Activated CD8-positive, alpha-beta memory T cell treated with anti-CD3 and anti-CD28 coated beads for 24 hours (primary cell): Measurements from ENCODE around the gene SF3B2.
A peak's percentile ranks its signal among the peaks of the same experiment; 100 is the strongest.
"Not testable (repeated sequence)": the region's sequence is repeated elsewhere in the genome, so short reads cannot be mapped to it uniquely, and the experiment has no call there.

Experiments used
- DNase-seq: peaks from one replicate; pipeline ENCODE4 v3.0.0-alpha.2; 2020

Gene SF3B2

GRCh38 chr11:66077927-66078326 is 25.8 kb downstream of the SF3B2 start:
- DNase-seq, result no peak

DNA sequence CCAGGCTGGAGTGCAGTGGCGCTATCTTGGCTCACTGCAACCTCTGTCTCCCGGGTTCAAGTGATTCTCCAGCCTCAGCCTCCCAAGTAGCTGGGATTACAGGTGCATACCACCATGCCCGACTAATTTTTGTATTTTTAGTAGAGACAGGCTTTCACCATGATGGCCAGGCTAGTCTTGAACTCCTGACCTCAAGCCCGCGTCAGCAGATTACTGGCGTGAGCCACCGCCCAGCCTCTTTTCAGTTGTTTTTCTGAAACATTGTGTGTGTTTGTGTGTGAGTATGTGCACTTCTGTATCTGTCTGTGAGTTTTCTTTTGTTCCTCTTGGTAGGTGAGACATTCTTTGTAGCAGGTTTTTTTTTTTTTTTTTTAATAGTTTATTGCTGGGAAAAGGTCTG is 26.8 kb downstream of the SF3B2 start:
- DNase-seq, result not testable (repeated sequence)

GRCh38 chr11:66080055-66080817 is 28.1 kb downstream of the SF3B2 start:
- DNase-seq, result peak; percentile 74

DNA sequence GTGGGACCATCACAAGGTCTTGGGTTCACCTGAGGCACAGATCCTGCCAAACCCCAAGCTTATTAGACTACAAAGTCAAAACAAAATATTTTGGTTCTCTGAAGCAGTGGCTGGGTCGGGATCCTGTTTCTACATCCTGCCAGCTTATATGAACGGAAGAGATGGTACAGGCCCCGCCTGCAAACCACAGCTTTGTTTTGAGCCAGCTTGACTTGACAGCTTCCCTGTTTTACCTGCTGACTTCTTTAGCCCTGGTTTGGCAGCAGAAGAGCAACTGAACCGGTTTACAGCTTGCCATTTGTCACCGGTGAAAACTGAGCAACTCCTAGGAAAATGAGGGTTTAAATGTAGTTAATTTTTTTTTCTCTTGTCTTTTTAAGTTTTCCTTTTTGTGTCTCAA is 29.3 kb downstream of the SF3B2 start:
- DNase-seq, result peak; percentile 75

GRCh38 chr11:66082946-66083698 is 31.0 kb downstream of the SF3B2 start:
- no peak for DNase-seq

GRCh38 chr11:66083767-66084166 is 31.6 kb downstream of the SF3B2 start:
- no peak for DNase-seq

DNA sequence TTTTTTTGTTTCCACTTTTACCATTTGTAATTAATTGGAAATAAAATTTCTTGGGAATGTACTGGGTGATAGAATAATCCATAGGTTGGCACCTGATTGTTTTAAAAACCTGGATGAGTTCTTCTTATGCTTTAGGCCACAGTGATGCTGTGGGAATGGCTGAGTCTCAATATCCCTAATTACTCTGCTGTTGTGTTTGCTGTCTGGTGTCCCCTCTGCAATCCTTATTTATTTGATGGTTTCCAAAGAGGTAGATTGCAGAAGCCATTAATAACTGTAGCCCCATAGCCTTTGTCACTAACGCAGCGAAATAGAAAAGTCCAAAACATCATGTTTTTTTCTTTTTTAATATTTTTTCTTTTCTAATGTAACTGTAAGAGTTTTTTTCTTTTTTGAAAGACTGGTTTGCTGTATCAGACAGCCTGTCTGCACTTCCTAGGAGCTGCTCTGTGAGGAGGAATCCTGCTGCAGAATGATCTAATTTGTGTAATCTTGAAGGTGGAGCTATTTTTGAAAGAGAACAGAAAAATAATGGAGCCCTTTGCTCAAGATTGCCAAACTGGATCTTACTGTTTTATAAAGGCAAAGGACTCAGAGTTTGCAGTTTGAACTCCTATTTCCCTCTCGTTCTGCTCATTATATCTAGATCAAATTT is 32.8 kb downstream of the SF3B2 start:
- DNase-seq, result no peak

GRCh38 chr11:66087148-66087908 is 35.2 kb downstream of the SF3B2 start:
- no peak for DNase-seq

DNA sequence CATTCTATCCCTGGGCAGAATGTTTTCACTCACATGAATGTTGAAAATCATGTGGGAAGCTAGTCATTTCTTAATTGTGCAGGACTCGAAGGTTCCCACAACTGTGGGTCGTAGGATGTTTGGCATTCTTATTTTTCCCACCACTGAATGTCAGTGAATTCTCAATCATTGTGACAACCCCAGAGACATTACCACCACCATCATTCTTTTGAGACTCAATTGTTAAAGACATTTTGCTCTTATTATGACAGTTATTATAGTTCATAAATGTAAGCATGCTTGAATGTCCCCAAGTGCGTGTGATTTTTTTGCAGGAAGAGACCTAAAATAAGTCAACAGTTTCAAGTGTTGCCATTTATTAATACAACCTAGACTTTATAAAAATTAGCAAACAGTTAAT is 36.9 kb downstream of the SF3B2 start:
- DNase-seq, result no peak

- DNase-seq, result no peak
Measured at GRCh38 chr11:66090288-66090687, 38.1 kb downstream of the SF3B2 start.

DNA sequence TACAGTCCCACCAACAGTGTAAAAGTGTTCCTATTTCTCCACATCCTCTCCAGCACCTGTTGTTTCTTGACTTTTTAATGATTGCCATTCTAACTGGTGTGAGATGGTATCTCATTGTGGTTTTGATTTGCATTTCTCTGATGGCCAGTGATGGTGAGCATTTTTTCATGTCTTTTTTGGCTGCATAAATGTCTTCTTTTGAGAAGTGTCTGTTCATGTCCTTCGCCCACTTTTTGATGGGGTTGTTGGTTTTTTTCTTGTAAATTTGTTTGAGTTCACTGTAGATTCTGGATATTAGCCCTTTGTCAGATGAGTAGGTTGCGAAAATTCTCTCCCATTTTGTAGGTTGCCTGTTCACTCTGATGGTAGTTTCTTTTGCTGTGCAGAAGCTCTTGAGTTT is 40.0 kb downstream of the SF3B2 start:
- DNase-seq, result not testable (repeated sequence)

GRCh38 chr11:66099746-66100145 is 47.6 kb downstream of the SF3B2 start:
- not testable (repeated sequence) for DNase-seq

DNA sequence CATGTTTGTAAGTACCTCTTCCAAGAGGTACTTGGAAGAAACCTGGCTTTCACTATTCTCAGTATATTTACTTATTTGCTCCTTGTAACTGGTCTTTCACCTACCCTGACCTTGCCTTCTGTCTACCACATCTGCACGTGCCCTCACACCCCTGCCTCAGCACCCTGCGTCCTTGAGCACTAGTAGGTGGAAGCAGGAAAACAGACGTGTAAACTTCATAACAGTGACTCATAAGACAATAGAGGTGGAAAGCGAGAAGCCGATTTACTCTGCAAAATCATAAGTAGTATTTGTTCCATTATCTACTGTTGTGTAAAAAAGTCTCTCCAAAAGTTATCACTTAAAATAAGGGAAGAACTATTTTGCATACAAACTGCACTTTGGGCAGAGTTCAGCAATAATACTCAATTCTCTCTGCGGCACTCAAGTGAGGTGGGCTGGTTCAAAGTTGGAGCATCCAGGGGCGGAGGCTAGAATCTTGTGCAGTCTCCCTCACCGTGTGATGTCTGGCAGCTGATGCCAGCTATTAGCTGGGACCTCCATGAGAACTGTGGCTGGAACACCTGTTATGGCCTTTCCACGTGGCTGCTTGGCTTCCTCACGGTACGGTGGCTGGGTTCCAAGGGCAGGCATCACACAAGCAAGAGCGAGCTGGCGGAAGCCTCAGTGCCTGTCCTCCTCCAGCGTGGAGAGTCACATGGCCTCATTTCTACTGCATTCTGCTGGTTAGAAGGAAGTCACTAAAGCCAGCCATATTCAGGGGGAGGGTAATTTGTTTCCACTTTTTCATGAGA is 48.3 kb downstream of the SF3B2 start:
- peak; percentile 86 for DNase-seq

- no peak for DNase-seq
Measured at GRCh38 chr11:66101066-66101464, 48.9 kb downstream of the SF3B2 start.

GRCh38 chr11:66104057-66104638 is 52.0 kb downstream of the SF3B2 start:
- DNase-seq, result no peak

DNA sequence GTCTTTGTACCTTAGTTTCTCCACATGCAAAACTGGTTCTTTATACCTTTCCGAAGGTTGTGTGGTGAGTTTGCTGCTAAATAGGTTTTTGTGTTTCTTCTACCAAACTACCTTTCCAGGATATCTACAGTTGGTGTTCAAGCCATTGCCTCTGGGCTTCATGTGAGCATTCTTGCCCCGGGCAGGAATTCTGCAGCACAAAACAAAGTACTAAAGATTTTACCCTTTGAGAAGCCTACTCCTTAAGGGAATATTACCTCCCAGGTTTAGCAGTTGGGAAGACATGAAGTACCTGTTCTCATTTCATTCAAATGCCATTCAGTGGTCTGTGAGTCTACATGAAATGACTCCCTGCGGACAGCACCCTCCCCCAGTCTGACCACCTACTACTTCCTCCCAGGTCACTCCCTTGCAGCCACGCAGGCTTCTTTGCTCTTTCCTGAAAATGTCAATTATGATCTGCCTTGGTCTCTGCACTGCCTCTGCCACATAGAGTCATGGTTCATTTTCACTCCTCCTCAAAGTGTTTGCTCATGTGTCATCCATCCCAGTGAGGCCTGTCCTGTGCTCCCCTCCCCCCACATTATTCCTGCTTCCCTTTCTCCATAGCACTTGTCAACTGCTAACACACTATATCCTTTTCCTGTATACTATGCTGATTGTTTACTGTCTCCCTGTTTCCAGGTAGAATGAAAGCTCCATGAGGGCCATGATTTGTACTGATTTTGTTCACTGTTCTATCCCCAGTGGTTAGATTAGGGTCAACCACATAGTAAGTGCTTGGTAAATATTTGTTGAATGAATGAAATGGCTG is 54.8 kb downstream of the SF3B2 start:
- DNase-seq, result no peak

DNA sequence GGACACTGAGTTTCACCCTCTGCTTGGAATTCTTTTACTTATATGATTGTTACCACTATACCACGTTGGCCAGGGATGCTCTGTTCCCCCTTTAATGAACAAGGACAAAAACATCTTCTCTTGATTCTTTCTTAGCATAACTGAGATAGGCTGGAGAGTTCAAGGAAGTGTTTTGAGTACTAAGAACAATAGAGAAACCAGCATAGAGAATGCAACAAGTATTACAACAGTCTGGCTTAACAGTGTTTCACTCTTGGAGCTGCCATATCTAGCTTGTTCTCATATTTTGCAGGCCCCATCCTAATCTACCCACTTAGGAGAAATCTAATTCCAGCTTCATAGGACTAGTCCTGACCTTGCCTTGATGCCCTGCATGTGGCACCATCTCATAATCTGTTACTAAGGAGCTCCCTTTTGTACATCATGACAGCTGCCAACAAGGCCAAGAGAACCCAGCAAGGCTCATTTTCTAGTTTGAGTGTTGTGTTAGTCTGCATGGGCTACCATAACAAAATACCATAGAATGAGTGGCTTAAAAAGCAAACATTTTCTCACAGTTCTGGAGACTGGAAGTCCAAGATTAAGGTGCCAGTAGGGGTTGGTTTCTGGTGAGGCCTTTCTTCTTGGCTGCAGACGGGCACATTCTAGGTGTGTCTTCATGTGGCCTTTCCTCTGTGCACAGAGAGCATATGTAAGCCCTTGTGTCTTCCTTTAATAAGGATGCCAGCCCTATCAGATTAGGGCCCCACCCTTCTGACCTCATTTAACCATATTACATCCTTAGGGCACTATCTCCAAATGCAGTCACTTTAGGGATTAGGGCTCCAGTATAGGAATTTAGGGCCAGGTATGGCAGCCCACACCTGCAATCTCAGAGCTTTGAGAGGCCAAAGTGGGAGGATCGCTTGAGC is 55.7 kb downstream of the SF3B2 start:
- DNase-seq, result no peak

DNA sequence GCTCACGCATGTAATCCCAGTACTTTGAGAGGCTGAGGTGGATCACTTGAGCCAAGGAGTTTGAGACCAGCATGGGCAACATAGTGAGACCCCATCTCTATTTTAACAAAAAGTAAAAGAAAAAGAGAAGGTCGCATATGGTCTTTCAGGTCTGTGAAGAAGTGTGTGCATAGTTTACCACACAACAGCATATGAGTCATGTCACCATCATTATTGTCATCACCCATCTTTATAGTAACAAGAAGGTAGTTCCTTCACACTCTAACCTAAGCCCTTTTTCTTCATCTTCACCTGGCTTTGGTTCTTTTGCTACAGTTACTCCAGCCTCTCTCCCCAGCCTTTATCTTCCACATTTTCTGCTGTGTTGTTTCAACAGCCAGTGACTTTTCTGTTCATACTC is 57.1 kb downstream of the SF3B2 start:
- DNase-seq, result no peak

GRCh38 chr11:66111158-66111557 is 59.0 kb downstream of the SF3B2 start:
- no peak for DNase-seq

DNA sequence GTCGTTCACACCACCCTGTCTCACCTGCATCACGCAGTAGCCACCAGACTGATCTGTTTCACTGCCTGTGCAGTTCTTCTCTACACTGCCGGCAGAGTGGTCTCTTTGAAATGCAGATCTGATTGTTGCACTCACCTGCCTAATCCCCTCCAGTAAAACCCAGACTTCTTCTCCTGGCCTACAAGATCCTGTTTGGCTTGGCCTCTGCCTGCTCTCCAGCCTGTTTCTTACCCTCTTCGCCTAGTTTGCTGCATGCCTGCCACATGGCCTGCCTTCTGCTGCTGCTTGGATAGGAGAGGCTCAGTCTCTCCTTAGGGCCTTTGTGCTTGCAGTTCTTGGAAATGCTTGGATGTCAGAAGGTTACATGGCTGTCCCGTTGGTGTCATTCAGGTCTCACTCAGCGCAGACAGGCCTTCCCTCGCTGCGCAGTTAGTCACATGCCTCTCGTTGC is 59.9 kb downstream of the SF3B2 start:
- DNase-seq, result peak; percentile 57
